Measurements from ENCODE around the gene TMEM140. TPM values are rescaled to one million over a fixed set of nuclear protein-coding genes. Genes with fewer than 3 reads are reported as not detected.

TMEM140 gene
- total RNA-seq, 4 donors from 2014 or later: 2.7 to 11.0 (median 4.7) TPM

DNA sequence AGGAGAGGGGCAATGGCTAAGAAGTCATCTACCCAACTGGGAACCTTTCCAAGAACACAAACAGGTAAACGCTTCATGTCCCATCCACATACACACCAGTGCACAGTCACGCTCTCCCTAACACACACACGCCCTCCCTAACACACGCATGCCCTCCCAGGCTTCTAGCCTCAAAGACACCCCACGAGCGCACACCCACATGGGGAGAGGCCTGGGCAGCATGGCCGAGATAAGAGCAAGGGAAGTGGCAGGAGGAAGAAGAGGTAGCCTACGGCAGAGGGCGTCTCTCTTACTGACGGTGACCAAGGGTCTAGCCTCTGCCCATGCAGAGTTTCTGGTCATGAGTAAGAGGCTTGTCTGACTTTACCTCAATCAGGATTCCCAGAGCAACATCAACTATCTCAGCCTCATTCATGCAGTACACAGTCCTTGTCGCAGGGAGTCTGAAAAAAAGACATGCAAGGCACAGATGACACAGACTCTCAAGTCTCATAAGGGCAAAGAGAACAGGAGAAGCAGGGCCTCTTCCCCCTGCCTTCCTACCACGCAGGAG lies 19.6 kb downstream of the TMEM140 start:
- Histone ChIP-seq H3K27ac (peak overlapping the region; percentile 48), H3K4me3 (no peak overlapping the region), H3K27me3 (no peaks in the 10 kb centered on the region), H3K4me1 (peaks cover 51% of the 10 kb centered on the region), H3K36me3 (peaks cover 42% of the 10 kb centered on the region), H3K9me3 (no peaks in the 10 kb centered on the region)
- WGBS: 79% methylated on average over 12 of the region's 12 CpGs
- DNase-seq (ENCODE audit: low spot score in 2 of 2): no peak
- no peak for TF ChIP-seq POLR2AphosphoS5 (IDR thresholded peaks at IDR 0.05)

- Histone ChIP-seq H3K27ac (peak overlapping the region; percentile 48), H3K4me3 (no peak overlapping the region), H3K9me3 (no peaks in the 10 kb centered on the region), H3K36me3 (peaks cover 42% of the 10 kb centered on the region), H3K27me3 (no peaks in the 10 kb centered on the region), H3K4me1 (peaks cover 51% of the 10 kb centered on the region)
- DNase-seq (ENCODE audit: low spot score in 2 of 2): no peak
- TF ChIP-seq POLR2AphosphoS5 (IDR thresholded peaks at IDR 0.05): no peak
- TF ChIP-seq, protein P1, sequence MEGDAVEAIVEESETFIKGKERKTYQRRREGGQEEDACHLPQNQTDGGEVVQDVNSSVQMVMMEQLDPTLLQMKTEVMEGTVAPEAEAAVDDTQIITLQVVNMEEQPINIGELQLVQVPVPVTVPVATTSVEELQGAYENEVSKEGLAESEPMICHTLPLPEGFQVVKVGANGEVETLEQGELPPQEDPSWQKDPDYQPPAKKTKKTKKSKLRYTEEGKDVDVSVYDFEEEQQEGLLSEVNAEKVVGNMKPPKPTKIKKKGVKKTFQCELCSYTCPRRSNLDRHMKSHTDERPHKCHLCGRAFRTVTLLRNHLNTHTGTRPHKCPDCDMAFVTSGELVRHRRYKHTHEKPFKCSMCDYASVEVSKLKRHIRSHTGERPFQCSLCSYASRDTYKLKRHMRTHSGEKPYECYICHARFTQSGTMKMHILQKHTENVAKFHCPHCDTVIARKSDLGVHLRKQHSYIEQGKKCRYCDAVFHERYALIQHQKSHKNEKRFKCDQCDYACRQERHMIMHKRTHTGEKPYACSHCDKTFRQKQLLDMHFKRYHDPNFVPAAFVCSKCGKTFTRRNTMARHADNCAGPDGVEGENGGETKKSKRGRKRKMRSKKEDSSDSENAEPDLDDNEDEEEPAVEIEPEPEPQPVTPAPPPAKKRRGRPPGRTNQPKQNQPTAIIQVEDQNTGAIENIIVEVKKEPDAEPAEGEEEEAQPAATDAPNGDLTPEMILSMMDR (IDR thresholded peaks at IDR 0.05): no peak
- WGBS: 42% methylated on average over 8 of the region's 9 CpGs
Measured at GRCh38 chr7:135168001-135168400, 20.1 kb downstream of the TMEM140 start.

DNA sequence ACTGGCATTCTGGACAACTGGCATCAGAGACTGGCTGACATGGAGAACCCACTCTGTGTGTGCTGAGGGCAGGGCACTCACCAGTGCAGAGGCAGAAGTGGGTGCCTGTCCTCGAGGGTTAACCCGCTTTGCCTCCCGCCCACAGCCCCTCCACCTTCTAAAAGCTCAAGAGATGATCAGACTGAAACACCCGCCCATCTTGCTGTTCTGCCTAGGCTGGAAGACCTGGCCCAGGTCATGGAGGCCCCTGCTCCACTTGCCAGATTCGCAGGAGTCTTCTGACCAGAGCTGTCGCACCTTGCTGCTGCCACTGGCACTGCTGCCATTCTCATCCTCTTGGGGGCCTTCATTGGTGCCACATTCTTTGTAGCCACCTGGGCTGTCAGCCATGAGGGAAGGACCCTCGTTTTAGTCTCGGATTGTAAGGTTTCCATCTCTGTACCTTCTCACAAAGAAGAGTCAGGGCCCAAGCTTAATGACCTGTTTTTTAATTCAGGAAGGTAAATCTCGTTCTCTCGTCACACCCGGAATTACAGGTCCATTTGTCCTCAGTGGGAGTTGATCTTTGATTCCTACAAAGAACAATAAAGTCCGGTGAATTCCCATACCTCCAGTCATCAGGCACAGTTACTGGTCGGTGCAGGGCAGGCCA lies 20.7 kb downstream of the TMEM140 start:
- TF ChIP-seq POLR2AphosphoS5 (IDR thresholded peaks at IDR 0.05): no peak
- TF ChIP-seq EP300 (IDR thresholded peaks at IDR 0.05): no peak
- TF ChIP-seq, protein P1 (IDR thresholded peaks at IDR 0.05): no peak
- TF ChIP-seq POLR2A (IDR thresholded peaks at IDR 0.05): no peak
- Histone ChIP-seq H3K9me3 (no peaks in the 10 kb centered on the region), H3K27me3 (no peaks in the 10 kb centered on the region), H3K4me1 (peaks cover 51% of the 10 kb centered on the region), H3K4me3 (no peak overlapping the region), H3K36me3 (peaks cover 42% of the 10 kb centered on the region), H3K27ac (no peak overlapping the region)
- WGBS: 85% methylated on average over 13 of the region's 13 CpGs
- DNase-seq (ENCODE audit: low spot score in 2 of 2): no peak

GRCh38 chr7:135169141-135169963 lies 21.5 kb downstream of the TMEM140 start:
- H3K27me3 ChIP-seq: no peaks in the 10 kb centered on the region
- 60% methylated on average over 11 of the region's 11 CpGs for WGBS
- DNase-seq (ENCODE audit: low spot score in 2 of 2): no peak
- H3K36me3 ChIP-seq: peaks cover 41% of the 10 kb centered on the region
- TF ChIP-seq POLR2AphosphoS5 (IDR thresholded peaks at IDR 0.05) (no peak), POLR2A (IDR thresholded peaks at IDR 0.05) (no peak), EP300 (IDR thresholded peaks at IDR 0.05) (no peak)
- TF ChIP-seq, protein P1 (IDR thresholded peaks at IDR 0.05): no peak
- no peaks in the 10 kb centered on the region for H3K9me3 ChIP-seq
- H3K4me3 ChIP-seq: peak overlapping the region; percentile 84
- peaks cover 51% of the 10 kb centered on the region for H3K4me1 ChIP-seq
- H3K27ac ChIP-seq: peak overlapping the region; percentile 97

DNA sequence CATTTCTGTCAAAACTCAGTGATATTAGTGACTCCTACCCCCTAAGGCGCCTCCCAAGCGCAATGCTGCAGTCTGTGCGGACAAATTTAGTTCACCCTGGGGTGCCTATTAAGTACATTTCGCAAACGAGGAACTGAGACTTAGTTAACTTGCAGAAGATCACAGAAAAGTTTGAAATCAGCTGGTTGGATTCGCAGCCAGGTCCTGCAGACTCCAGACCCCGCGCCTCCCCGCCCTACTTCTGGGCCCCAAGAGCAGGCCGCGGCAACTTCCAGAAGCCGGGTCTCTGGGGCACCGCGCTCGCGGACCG lies 22.0 kb downstream of the TMEM140 start:
- WGBS: 2% methylated on average over 5 of the region's 17 CpGs

More for the DNA sequence above, 22.0 kb downstream of the TMEM140 start:
- H3K36me3 ChIP-seq: peaks cover 35% of the 10 kb centered on the region
- peaks cover 50% of the 10 kb centered on the region for H3K4me1 ChIP-seq
- no peak for DNase-seq (ENCODE audit: low spot score in 2 of 2)
- no peak for TF ChIP-seq POLR2A (IDR thresholded peaks at IDR 0.05)
- no peak for TF ChIP-seq EP300 (IDR thresholded peaks at IDR 0.05)
- TF ChIP-seq POLR2AphosphoS5 (IDR thresholded peaks at IDR 0.05): no peak
- TF ChIP-seq, protein P1 (IDR thresholded peaks at IDR 0.05): no peak
- H3K27ac ChIP-seq: peak overlapping the region; percentile 97
- H3K4me3 ChIP-seq: peak overlapping the region; percentile 84
- no peaks in the 10 kb centered on the region for H3K27me3 ChIP-seq
- no peaks in the 10 kb centered on the region for H3K9me3 ChIP-seq

Measured in suprapubic skin (tissue), 4 donors.